OCI-LY7 (cell line): ENCODE measurements around the gene RUSF1. TPM values are rescaled to one million over a fixed set of nuclear protein-coding genes. Genes with fewer than 3 reads are reported as not detected.

ENCODE experiments used
- BruUV-seq: library from RNA; stranded (reverse); fragments of 400-500 nt; replicated peaks from 2 replicates; lab custom pipeline; 2021; lab: Mats Ljungman, UMichigan
- CTCF ChIA-PET: fragments of 300-600 bp; sonication (Branson Sonifier 250); formaldehyde crosslinking; loops from one replicate; lab custom pipeline; 2022; ENCODE audit warnings: antibody characterized with exemption; ENCODE audit not compliant: unreplicated experiment; lab: Charles Lee
- POLR2A ChIA-PET: fragments of 300-600 bp; sonication (Branson Sonifier 250); formaldehyde crosslinking; loops from one replicate; lab custom pipeline; 2022; ENCODE audit warnings: antibody characterized with exemption; lab: Charles Lee
- DNase-seq: peaks from one replicate; pipeline ENCODE4 v3.0.0-alpha.2; 2015; ENCODE audit warnings: low spot score
- H2AFZ ChIP-seq: fragments of 200-600 bp; sonication (generic), shearing (Covaris generic); 2 replicates; pipeline ENCODE4 v1.6.1; 2014; ENCODE audit warnings: mild to moderate bottlenecking, antibody characterized with exemption, low read length, moderate library complexity
- H3K27ac ChIP-seq: fragments of 200-600 bp; sonication (generic); 2 replicates; pipeline ENCODE4 v1.5.1; 2014; ENCODE audit warnings: mixed run types, low read depth, mild to moderate bottlenecking, moderate library complexity, low read length, inconsistent platforms; ENCODE audit not compliant: poor library complexity, severe bottlenecking
- H3K36me3 ChIP-seq: fragments of 200-600 bp; sonication (generic); 2 replicates; pipeline ENCODE4 v1.6.1; 2014; ENCODE audit warnings: mild to moderate bottlenecking, antibody characterized with exemption, low read length, moderate library complexity, mixed read lengths; ENCODE audit not compliant: insufficient read depth
- H3K4me1 ChIP-seq: fragments of 200-600 bp; sonication (generic); 2 replicates; pipeline ENCODE4 v1.5.1; 2014; ENCODE audit warnings: mild to moderate bottlenecking, low read length; ENCODE audit not compliant: insufficient read depth, poor library complexity, severe bottlenecking
- H3K4me2 ChIP-seq: fragments of 200-600 bp; sonication (generic); 2 replicates; pipeline ENCODE4 v1.6.1; 2014; ENCODE audit warnings: mild to moderate bottlenecking, low read length
- H3K4me3 ChIP-seq: fragments of 200-600 bp; sonication (generic); 2 replicates; pipeline ENCODE4 v1.5.1; 2014; ENCODE audit warnings: mild to moderate bottlenecking, low read depth, low read length; ENCODE audit not compliant: poor library complexity, severe bottlenecking
- H3K79me2 ChIP-seq: fragments of 200-600 bp; sonication (generic); 2 replicates; pipeline ENCODE4 v1.6.1; 2016; ENCODE audit warnings: low read depth, mild to moderate bottlenecking, low read length, moderate library complexity, mixed read lengths; ENCODE audit not compliant: insufficient read depth
- H3K9me2 ChIP-seq: fragments of 200-600 bp; sonication (generic); 2 replicates; pipeline ENCODE4 v1.6.1; 2016; ENCODE audit warnings: mild to moderate bottlenecking, low read length, mixed read lengths; ENCODE audit not compliant: insufficient read depth
- H3K9me3 ChIP-seq: fragments of 200-600 bp; sonication (generic); 2 replicates; pipeline ENCODE4 v1.6.1; 2014; ENCODE audit warnings: mild to moderate bottlenecking, mixed run types, low read length, mixed read lengths
- H4K20me1 ChIP-seq: fragments of 200-600 bp; sonication (generic); 2 replicates; pipeline ENCODE4 v1.6.1; 2014; ENCODE audit warnings: mild to moderate bottlenecking, antibody characterized with exemption, low read length, moderate library complexity, mixed read lengths; ENCODE audit not compliant: insufficient read depth
- EZH2phosphoT487 ChIP-seq: fragments of 200-600 bp; sonication (generic); IDR thresholded peaks from 2 replicates; pipeline ENCODE4 v1.6.1; 2018; ENCODE audit warnings: low read depth, borderline replicate concordance, mild to moderate bottlenecking, mixed run types, antibody characterized with exemption, low read length, moderate library complexity, mixed read lengths
- intact Hi-C: fragments of 100-400 bp; cut with micrococcal nuclease; formaldehyde crosslinking; loops from one replicate; pipeline ENCODE4 v1.10.0; 2022; ENCODE audit not compliant: unreplicated experiment
- total RNA-seq, 2 experiments: library from RNA; depleted of rRNA in 1 of 2; stranded (reverse); fragments of >200 nt in 1 of 2; shearing (Covaris generic) in 1 of 2; gene quantifications; 2 replicates each; pipeline ENCODE4 v1.2.3, GENCODE V29; 2014 to 2022
- TF ChIP-seq, protein P1 (sequence below): fragments of 200-600 bp; sonication (generic); conservative IDR thresholded peaks from 2 replicates; pipeline ENCODE4 v1.5.1; 2014; ENCODE audit warnings: mild to moderate bottlenecking, antibody characterized with exemption, low read length, moderate library complexity, mixed read lengths

RUSF1 gene
- total RNA-seq, 2 experiments from 2014 or later, result 28.6 to 40.4 TPM

DNA sequence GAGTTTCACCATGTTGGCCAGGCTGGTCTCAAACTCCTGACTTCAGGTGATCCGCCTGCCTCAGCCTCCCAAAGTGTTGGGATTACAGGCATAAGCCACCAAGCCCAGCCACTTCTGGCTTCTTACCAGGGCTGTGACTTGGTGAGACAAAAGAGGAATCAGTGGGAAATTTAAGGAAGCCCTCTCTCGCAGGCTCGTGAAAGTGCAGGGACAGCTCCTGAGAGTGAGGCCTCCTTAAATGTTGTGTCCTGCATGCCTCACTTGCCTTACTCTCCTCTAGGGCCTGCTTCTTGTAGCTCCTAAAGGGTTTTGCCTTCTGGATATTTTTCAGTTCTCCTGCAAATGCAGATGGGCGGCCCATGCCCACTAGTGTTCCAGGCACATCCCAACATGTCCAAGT is 24.7 kb upstream of the RUSF1 start:
- no peak for DNase-seq
- no peak overlapping the region for H3K4me2 ChIP-seq
- POLR2A ChIA-PET, result no interaction called here
- no peaks in the 10 kb centered on the region for H3K79me2 ChIP-seq
- no peaks in the 10 kb centered on the region for H3K4me1 ChIP-seq
- H3K9me2 ChIP-seq, result no peaks in the 10 kb centered on the region
- no peak overlapping the region for H3K27ac ChIP-seq
- no peak for TF ChIP-seq EZH2phosphoT487
- TF ChIP-seq, protein P1, sequence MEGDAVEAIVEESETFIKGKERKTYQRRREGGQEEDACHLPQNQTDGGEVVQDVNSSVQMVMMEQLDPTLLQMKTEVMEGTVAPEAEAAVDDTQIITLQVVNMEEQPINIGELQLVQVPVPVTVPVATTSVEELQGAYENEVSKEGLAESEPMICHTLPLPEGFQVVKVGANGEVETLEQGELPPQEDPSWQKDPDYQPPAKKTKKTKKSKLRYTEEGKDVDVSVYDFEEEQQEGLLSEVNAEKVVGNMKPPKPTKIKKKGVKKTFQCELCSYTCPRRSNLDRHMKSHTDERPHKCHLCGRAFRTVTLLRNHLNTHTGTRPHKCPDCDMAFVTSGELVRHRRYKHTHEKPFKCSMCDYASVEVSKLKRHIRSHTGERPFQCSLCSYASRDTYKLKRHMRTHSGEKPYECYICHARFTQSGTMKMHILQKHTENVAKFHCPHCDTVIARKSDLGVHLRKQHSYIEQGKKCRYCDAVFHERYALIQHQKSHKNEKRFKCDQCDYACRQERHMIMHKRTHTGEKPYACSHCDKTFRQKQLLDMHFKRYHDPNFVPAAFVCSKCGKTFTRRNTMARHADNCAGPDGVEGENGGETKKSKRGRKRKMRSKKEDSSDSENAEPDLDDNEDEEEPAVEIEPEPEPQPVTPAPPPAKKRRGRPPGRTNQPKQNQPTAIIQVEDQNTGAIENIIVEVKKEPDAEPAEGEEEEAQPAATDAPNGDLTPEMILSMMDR, result no peak
- intact Hi-C loops, result no loop called here
- no TSS peak for BruUV-seq
- H3K36me3 ChIP-seq, result no peaks in the 10 kb centered on the region
- no peaks in the 10 kb centered on the region for H3K9me3 ChIP-seq
- no peaks in the 10 kb centered on the region for H4K20me1 ChIP-seq
- H3K4me3 ChIP-seq, result no peak overlapping the region
- no peak overlapping the region for H2AFZ ChIP-seq
- CTCF ChIA-PET, result no interaction called here

DNA sequence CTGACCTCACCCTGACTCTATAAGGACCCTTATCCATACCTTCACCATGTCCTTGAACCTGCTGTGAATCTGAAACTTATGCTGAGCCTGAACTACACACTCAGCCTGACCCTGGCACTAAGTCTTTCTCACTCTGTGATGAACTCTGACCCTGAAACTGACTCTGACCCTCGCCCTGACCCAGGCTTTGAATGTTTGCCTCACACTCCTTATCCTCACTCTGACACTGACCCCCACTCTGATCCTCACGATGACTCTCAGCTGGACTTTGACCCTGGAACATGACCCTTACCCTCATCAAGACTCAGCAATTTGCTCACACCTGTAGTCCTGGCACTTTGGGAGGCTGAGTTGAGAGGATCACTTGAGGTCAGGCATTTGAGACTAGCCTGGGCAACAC is 23.9 kb upstream of the RUSF1 start:
- Histone ChIP-seq H2AFZ (no peak overlapping the region), H3K36me3 (no peaks in the 10 kb centered on the region), H3K9me2 (no peaks in the 10 kb centered on the region), H3K27ac (no peak overlapping the region), H3K79me2 (no peaks in the 10 kb centered on the region), H3K9me3 (no peaks in the 10 kb centered on the region), H4K20me1 (no peaks in the 10 kb centered on the region), H3K4me3 (no peak overlapping the region), H3K4me2 (no peak overlapping the region), H3K4me1 (no peaks in the 10 kb centered on the region)
- ChIA-PET CTCF (no interaction called here), POLR2A (no interaction called here)
- no TSS peak for BruUV-seq
- DNase-seq, result no peak
- intact Hi-C loops, result no loop called here
- no peak for TF ChIP-seq EZH2phosphoT487
- TF ChIP-seq, protein P1, result no peak

DNA sequence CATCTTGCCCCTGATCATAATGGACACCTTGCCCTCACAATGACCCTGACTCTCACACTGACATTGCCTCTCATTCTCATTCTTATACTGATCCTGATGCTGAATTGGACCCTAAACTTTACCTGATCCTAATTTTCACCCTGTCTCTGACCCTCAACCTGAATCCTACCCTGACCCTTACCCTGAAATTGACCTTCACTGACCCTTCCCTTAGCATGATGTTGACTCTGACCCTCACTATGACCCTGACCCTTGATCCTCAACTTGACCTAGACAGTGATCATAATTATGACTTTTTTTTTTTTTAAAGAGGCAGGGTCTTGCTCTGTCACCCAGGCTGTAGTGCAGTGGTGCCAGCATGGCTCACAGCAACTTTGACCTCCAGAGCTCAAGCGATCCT is 22.9 kb upstream of the RUSF1 start:
- no peak overlapping the region for H2AFZ ChIP-seq
- H3K79me2 ChIP-seq, result no peaks in the 10 kb centered on the region
- no TSS peak for BruUV-seq
- no peaks in the 10 kb centered on the region for H3K36me3 ChIP-seq
- no peaks in the 10 kb centered on the region for H3K9me3 ChIP-seq
- H3K4me3 ChIP-seq, result no peak overlapping the region
- H3K4me2 ChIP-seq, result no peak overlapping the region
- no peaks in the 10 kb centered on the region for H3K9me2 ChIP-seq
- H3K27ac ChIP-seq, result no peak overlapping the region
- intact Hi-C loops, result no loop called here
- no peaks in the 10 kb centered on the region for H4K20me1 ChIP-seq
- ChIA-PET POLR2A (no interaction called here), CTCF (no interaction called here)
- DNase-seq, result no peak
- no peak for TF ChIP-seq EZH2phosphoT487
- TF ChIP-seq, protein P1, result no peak
- H3K4me1 ChIP-seq, result no peaks in the 10 kb centered on the region
